ENCODE measurements around the gene ARX.
A peak's percentile ranks its signal among the peaks of the same experiment; 100 is the strongest.

ARX gene

DNA sequence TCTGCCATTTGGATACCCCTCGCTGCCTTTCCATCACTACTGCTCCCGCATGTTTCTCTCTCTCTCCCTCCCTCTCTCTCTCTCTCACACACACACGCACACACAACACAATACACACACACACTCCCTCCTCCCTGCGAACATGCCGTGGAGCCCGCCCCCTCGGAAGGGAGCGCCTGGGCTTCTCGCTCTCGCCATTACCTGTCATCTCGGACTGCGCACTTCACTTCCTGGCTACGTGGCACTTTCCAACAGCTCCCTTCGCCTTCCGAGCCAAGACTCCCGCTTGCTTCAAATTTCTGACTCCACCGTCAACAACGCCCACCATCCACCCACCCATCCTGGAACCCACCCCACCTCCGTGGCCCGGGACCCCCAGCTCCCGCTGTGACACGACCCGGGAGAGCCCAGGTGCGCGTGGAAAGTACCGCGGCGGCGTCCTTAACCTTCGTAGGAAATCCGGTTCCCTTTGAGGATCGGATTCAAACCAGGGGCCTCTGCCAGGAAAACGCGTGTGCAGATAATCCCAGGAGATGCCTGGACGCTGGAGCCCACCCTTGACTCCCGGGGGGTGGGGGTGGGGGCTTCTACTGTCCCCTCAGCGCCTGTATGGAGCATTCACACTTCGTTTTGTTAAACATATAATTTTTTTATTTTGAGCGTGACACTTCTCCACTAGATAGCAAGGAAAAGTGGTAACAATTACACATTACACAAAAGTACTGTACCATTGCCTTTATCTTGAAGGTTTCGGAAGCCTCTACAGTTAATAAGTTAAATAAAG is 12.5 kb downstream of the ARX start:
- H3K27ac ChIP-seq, result no peak overlapping the region
- H3K4me3 ChIP-seq, result no peak overlapping the region

DNA sequence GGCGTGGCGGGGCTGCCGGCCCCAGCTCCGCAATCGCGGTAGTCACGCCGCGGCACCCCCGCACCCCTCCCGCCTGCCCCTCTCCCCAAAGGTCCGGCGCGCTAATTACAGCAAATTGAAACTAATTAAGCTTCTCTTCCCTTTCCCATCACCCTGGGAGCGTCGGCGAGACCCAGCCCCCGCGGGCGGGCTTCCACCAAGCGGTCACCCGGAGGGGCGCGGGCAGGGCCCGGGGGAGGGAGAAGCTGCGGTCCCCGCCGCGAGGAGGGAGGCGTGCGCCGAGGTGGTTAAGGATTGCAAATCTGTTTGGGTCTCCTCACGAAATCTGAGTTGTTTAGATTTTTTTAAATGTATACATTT is 13.1 kb downstream of the ARX start:
- Histone ChIP-seq H3K4me3 (peak overlapping the region in 1 of 7 experiments; percentile 15), H3K27ac (no peak overlapping the region)

DNA sequence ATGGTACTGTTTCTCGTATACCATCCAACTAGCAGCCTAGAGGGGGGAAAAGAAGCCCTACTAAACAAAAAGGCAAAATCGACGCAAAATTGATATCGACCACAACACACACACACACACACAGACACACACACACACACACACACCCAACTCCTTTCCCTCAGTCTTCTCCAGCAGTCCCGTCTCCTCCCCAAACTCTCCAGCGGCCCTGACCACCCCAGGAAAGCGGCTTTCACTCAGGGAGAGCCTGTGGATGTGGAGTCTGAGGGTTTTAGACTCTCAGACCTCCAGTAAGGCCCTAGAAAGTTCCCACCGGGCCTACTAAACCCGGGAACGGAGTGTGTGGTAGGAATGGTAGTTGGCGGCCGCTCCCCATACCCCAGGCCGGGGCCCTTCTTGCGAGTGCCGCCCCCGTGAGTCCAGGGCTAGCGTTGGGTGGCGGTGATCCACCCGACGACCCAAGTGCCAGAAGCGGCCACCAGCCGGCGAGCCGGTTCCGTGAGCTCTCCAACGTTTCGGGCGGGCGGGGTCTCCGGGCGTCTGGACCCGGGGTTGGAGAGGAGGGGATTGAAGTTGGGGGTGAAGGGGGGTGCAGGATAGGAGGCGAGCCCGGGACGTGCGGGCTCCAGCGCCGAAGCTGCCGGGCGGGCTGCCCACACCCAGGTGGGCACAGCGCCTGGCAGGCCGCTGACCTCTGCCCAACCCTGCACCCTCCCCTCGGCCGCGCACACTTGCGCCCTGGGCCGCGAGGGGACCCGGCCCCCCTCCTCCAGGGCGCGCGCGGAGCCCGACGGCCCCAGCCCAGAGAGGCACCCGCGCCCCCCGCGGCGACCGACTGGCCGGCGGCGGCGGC is 13.7 kb downstream of the ARX start:
- H3K4me3 ChIP-seq, result peak overlapping the region in 1 of 7 experiments; percentile 15
- H3K27ac ChIP-seq, result no peak overlapping the region

DNA sequence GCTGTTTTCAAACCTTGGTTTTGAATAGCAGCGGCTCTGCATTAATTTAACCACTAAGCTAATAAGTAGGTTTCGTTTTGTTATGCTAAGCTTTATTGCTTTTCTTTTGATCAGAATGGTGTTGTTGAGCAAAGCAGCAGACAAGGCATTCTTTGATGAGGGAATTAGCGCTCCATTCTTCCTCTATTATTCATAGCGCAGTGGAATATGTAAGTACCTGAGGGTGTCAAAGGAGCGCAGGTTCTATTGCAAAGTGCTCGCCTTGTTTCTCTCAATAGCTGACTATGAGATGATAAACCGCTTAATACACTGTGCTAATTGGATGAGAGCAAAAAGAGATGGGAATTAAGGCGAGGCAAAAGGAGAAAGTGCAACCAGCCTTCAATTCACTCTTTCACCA is 16.3 kb downstream of the ARX start:
- Histone ChIP-seq H3K27ac (no peak overlapping the region), H3K4me3 (no peak overlapping the region)

DNA sequence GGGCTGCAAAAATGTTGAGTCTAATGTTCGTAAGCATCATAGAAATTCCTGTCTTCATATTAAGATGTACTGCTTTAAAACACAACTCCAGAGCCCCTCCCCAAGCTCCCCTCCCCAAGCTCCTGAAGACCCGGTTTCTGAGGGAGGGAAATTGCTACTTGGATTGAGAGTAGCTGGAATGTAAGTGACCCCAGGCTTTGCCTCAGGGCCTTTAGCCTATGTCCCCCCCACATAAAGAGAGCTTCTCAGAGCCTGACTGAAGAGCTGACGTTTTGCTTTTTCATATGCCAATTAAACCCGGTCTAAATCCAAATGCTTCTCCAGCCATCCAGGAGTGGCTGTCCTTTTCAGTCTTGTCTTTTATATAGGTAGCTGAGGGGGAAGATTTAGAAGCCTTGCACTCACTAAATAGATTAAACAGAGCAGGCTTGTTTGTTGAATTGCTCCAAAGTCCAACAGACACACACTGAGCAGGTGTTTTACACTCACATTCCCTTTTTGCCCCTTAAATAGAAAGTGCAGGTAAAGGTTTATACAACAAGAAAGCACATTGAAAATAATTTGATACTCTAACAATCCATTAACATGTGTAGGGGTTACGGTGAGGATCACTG is 19.6 kb downstream of the ARX start:
- Histone ChIP-seq H3K4me3 (no peak overlapping the region), H3K27ac (no peak overlapping the region)

DNA sequence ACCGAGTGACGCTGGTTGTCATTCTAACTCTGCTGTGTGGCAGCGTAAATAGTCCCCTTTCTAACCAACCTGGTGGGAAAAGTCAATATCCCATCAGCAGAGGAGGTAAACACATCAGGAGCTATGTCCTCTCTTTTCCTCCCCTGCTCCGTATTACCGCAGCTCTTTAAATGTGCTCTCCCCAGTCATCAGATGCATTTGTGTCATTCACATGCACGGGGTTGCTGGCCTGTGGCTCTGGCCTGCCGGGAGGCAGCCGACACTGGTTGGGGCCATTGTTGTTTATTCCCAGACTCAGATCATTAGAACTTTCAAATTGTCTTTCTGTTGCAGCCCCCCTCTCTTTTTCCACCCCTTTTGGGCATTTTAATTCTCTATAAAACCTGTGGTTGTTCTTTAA is 21.9 kb downstream of the ARX start:
- H3K27ac ChIP-seq, result no peak overlapping the region
- H3K4me3 ChIP-seq, result no peak overlapping the region

DNA sequence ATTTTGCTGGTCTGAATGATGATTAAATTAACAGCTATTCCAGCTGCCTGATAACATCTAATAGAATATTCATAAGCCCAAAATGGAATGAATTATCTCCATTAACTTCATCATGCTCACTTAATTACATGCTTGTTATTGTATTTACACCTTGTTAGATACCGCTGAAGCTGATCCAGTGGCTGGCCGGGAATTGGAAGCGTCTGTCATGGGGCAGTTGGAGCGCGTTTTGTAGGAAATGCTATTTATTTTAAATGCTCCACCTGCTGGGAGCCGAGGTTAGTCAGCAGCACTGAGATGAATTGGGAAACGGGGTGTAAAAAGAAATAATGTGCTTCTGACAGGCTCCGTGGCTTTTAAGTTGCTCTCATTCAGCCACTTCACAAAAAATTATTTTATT is 25.2 kb downstream of the ARX start:
- no peak overlapping the region for H3K4me3 ChIP-seq
- H3K27ac ChIP-seq, result no peak overlapping the region

DNA sequence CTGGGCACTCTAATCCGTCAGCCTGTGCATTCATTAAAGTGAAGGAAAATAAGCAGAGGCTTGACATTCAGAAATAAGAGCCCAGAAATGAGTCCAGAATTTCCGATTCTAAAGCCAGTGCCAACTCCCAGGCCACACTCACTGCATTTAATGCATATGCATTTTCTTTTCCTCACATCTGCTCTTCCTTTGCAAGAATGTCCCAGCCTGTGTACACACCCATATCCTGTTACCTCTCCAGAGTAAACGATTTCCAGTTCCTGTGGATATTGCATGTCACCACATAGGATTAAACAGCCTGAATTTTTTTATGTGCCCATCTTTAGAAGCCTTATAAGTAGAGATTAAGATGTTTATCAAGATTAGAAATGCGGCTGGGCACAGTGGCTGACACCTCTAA is 27.5 kb downstream of the ARX start:
- H3K27ac ChIP-seq, result no peak overlapping the region
- H3K4me3 ChIP-seq, result no peak overlapping the region

DNA sequence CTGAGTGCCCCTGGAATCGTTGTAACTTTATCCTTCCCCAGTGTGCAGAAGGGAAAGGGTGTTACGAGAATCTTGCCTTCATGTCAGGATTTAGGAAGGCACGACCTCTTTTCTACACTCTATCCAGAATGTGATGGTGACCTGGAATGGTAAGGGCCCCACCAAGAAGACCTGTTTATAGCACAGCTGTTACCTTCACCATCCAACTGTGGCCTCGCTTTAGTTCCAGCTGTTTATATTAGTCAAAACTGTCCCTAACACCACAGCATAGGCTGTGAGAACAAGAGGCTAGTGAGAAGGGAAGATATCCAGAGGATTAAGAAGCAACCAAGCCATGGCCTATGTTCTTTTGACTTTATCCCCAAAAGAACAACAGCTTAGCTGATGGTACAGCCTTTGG is 28.0 kb downstream of the ARX start:
- H3K4me3 ChIP-seq, result no peak overlapping the region
- H3K27ac ChIP-seq, result no peak overlapping the region

DNA sequence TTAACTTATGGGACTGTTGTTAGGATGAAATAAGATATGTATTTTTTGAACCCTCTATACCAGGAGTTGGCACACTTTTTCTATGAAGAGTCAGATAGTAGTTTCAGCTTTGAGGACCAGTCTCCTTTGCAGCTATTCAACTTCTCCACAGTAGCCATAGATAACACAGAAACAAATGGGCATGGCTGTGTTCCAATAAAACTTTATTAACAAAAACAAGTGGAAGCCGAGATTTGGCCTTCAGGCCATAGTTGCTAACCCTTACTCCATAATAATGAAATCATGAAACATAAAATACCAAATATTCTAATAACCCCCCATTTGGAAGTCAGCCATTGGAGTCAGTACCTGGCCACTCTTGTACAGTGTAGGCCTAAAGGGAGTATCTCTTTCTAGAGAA is 30.6 kb downstream of the ARX start:
- H3K27ac ChIP-seq, result no peak overlapping the region
- no peak overlapping the region for H3K4me3 ChIP-seq

DNA sequence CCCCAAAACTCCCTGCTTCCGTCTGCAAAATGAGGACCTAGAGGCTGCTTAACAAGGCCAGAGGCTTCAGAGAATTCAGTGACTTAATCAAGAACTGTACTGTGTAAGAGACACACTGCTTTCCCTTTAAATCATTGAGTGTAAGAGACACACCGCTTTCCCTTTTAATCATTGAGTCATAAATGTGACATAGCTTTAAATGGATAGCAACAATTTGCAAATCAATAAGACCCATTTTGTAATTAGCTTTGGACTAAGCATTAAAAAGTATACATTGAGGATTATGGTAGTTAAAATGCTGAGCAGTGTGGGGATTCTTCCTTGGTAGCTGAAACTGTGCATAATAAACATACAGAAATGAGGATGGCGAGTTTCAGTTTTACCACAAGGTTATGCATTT is 31.8 kb downstream of the ARX start:
- Histone ChIP-seq H3K27ac (no peak overlapping the region), H3K4me3 (no peak overlapping the region)

DNA sequence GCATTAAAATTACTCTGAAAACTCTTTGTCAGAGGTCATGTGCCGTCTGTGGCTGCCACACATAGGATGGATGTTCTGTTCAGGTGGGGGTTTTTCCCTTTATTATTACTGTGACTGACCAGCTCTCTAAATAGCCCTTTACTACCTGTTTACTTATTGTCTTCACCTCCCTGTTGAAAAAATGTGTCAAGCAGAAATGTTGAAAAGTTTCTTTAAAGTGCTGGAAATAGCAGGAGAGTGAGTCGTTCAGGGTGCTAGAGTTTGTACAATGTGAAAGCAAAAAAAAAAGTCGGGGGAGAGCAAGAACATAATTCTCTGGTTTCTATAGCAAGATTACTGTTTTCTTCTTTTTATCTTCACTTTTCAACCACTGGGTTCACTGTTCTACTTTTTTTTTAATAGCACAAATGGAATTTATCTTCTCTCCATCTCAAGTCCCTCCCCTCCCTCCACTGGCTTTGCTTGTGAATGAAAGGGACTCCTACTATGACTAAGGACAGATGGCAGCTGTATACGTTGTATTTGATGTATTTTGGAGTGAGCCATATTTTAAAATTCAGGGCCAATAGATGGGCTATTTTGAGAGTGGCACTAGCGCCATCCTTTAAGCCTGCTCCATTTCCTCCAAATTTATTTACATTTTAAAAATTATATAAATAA is 33.3 kb downstream of the ARX start:
- H3K4me3 ChIP-seq, result no peak overlapping the region
- no peak overlapping the region for H3K27ac ChIP-seq

DNA sequence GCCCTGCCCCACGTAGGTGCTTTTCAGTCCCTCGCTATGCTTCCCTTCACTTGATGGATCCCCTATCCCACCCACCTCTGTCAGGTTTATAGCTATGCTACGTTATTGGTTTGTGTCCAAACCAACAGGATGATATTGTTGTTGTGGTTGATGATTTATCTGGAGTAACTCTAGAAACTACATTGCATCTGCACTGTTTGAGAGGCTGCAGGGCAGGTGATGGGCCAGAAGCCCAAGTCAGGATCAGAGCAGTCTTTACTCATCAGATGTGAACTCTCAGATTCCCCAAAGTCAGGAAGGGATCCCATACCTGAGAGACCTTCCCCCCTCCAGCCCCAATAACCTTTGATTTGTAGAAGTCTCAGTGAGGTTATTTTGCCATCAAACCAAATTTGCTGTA is 34.7 kb downstream of the ARX start:
- Histone ChIP-seq H3K4me3 (no peak overlapping the region), H3K27ac (no peak overlapping the region)

DNA sequence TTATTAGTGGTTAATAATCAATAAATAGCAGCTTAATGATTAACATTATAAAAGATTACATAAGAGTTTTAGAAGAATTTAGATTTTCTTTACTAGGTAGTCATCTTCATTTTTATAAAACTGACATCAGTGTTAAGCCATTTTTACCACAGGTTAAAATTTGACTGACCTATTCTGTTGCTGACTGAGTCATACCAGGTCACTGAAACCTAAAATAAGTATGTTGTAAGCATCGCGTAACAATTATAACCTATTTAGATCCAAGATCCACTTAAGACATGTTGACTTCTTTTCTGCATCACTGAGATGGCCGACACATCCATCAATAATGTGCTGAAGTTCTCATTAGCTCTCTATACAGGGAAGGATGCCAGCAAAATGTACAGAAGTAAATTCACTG is 36.7 kb downstream of the ARX start:
- Histone ChIP-seq H3K4me3 (no peak overlapping the region), H3K27ac (no peak overlapping the region)

DNA sequence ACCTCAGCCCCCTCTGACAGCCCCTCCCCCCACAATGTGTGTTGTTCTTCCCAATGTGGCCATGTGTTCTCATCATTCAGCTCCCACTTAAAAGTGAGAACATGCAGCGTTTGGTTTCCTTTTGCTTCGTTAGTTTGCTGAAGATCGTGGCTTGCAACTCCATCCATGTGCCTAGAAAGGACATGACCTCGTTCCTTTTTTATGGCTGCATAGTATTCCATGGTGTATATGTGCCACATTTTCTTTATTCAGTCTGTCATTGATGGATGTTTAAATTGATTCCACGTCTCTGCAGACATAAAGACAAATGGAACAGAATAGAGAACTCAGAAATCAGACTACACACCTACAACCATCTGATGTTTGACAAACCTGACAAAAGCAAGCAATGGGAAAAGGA is 46.0 kb downstream of the ARX start:
- Histone ChIP-seq H3K4me3 (no peak overlapping the region), H3K27ac (no peak overlapping the region)

DNA sequence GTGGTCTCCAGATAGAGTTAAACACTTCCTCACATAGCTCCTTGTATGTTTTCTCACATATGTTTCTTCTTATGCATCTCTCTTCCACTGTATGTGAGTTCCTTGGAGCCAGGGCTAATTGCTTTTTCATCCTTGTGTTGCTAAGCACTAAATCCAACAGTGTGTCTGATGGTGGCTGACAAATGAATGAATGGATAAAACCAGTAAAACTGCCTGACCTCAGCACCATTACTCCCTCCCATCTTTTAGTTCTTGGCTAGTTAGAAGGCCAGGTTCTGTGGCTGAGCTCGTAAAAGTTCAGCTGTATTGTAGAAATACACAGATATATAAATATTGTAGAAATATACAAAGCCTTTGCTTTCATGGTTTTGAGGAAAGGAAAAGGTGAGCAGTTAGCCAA is 50.4 kb downstream of the ARX start:
- no peak overlapping the region for H3K27ac ChIP-seq
- no peak overlapping the region for H3K4me3 ChIP-seq

DNA sequence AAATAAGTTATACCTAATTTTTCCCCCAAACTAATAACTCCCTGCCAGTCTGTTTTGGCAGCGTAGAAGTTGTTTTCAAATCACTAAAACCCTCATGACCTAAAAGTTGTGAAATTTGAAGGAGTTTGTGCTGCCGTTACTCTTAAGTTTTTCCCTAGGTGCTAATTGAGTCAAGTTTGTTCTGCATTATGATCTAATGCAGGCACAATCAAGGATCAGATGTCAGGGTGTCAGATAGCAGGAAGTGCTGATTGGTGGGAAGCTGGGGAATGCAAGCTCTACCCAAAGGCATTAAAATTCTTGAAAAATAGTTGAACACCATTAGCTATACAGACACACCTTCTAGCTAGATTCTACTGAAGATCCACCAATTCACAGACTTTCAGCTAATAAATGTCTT is 51.9 kb downstream of the ARX start:
- Histone ChIP-seq H3K4me3 (no peak overlapping the region), H3K27ac (no peak overlapping the region)

DNA sequence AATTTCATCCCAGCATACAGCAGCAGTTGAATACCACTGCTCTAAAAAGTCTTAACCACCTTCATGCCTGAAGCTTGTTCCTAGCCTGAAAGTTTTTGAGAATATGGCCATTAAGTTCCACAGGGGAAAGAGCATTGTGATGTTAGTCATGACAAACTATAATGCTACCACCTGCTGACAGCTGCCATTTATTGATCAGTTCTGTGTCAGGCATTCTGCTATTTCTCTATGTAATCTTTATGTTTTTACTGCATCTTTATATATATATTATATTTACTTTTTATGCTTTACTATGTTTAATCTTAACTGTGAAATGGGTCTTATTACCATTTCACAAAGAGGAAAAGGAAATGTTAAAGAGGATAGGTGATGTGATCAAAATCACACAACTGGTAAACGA is 54.0 kb downstream of the ARX start:
- Histone ChIP-seq H3K4me3 (no peak overlapping the region), H3K27ac (no peak overlapping the region)

DNA sequence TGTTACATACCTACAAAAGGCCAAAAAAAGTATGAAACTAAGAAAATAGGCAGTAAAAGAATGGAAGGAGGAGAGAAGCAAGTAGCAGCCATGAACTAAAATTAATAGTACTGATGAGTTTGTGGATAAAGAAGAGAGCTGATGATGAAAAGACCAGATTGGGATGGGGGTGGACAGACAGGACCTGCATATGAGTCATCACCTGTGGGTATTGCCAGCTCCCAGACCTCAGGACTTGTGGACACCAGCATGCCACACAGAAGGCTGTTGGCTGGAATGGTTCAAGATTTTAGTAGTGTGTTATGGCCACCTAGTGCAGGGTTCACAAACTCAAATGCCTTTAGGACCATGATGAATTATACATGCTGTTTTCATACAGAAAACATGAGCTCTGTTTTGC is 58.9 kb downstream of the ARX start:
- no peak overlapping the region for H3K27ac ChIP-seq
- no peak overlapping the region for H3K4me3 ChIP-seq

DNA sequence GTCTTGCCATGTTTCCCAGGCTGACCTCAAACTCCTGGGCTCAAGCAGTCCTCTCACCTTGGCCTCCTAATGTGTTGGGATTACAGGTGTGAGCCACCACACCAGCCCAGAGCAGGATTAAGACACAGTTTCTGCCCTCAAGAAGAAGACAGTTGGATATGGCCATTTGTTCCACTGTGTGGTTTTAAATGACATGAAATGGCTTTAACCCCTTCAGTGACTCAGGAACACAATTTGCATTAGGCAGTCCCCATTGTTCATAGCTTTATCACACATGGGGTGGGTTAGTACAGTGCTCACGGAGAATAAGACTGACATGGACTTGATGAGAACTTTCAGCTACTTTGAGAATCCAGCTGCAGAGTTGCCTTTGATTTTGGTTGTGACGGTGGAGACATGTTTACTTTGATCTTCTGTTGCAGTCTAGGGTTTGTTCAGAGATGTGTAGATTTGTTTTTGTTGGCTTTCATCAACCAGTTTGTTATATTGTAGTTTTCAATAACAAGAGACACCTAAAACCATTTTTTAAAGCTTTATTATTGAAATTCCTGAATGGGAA is 60.3 kb downstream of the ARX start:
- H3K27ac ChIP-seq, result no peak overlapping the region
- H3K4me3 ChIP-seq, result no peak overlapping the region
